HG02973 (cell line): ENCODE measurements around the gene CHRNE.
"Not testable (repeated sequence)": the region's sequence is repeated elsewhere in the genome, so short reads cannot be mapped to it uniquely, and the experiment has no call there.

ENCODE experiments used
- ATAC-seq: cut with Tn5 transposase; IDR thresholded peaks from one replicate; pipeline ENCODE4 v1.9.1; 2021; ENCODE audit warnings: moderate library complexity; ENCODE audit not compliant: unreplicated experiment

The CHRNE gene

GRCh38 chr17:4891411-4892410 lies 11.2 kb downstream of the CHRNE start:
- ATAC-seq = no peak

GRCh38 chr17:4887581-4887980 lies 15.3 kb downstream of the CHRNE start:
- ATAC-seq = no peak

GRCh38 chr17:4886830-4887229 lies 16.1 kb downstream of the CHRNE start:
- ATAC-seq = no peak

GRCh38 chr17:4884489-4884888 lies 18.4 kb downstream of the CHRNE start:
- ATAC-seq = no peak

GRCh38 chr17:4881761-4882555 lies 20.9 kb downstream of the CHRNE start:
- no peak for ATAC-seq

GRCh38 chr17:4880857-4881256 lies 22.0 kb downstream of the CHRNE start:
- no peak for ATAC-seq

- ATAC-seq = no peak
Measured at GRCh38 chr17:4879601-4880000, 23.3 kb downstream of the CHRNE start.

GRCh38 chr17:4877089-4877488 lies 25.8 kb downstream of the CHRNE start:
- ATAC-seq = no peak

GRCh38 chr17:4872786-4873185 lies 30.1 kb downstream of the CHRNE start:
- no peak for ATAC-seq

- ATAC-seq = no peak
Measured at GRCh38 chr17:4870855-4871254, 32.0 kb downstream of the CHRNE start.

GRCh38 chr17:4869058-4869998 lies 33.6 kb downstream of the CHRNE start:
- ATAC-seq = not testable (repeated sequence)

- not testable (repeated sequence) for ATAC-seq
Measured at GRCh38 chr17:4867535-4867934, 35.4 kb downstream of the CHRNE start.

- no peak for ATAC-seq
Measured at GRCh38 chr17:4863321-4863720, 39.6 kb downstream of the CHRNE start.

GRCh38 chr17:4862720-4863119 lies 40.2 kb downstream of the CHRNE start:
- no peak for ATAC-seq

GRCh38 chr17:4861052-4861451 lies 41.8 kb downstream of the CHRNE start:
- no peak for ATAC-seq

GRCh38 chr17:4860651-4861050 lies 42.2 kb downstream of the CHRNE start:
- ATAC-seq = no peak

- ATAC-seq = no peak
Measured at GRCh38 chr17:4859816-4860625, 42.9 kb downstream of the CHRNE start.

GRCh38 chr17:4858882-4859260 lies 44.0 kb downstream of the CHRNE start:
- ATAC-seq = no peak

- ATAC-seq = no peak
Measured at GRCh38 chr17:4858068-4858881, 44.6 kb downstream of the CHRNE start.
